SK-N-MC (cell line): ENCODE results near the gene GRAMD2B.

Source experiments
- EZH2 ChIP-seq: fragments of 200-600 bp; sonication (generic); IDR thresholded peaks from one replicate; pipeline ENCODE4 v1.6.1; 2017; ENCODE audit warnings: antibody characterized with exemption
- FOXP2 ChIP-seq: optimal IDR thresholded peaks from 2 replicates; pipeline ENCODE3; 2011; ENCODE audit warnings: mild to moderate bottlenecking, moderate library complexity; ENCODE audit not compliant: insufficient read depth; ENCODE audit errors: extremely low read length, control extremely low read depth
- POLR2AphosphoS5 ChIP-seq: IDR thresholded peaks from 2 replicates; pipeline ENCODE4 v1.6.1; 2012; ENCODE audit warnings: mild to moderate bottlenecking, low read depth, low read length, borderline replicate concordance

- TF ChIP-seq POLR2AphosphoS5: no peak
- TF ChIP-seq EZH2: no peak
- TF ChIP-seq FOXP2: no peak
Measured at GRCh38 chr5:126443374-126443851, 20.2 kb downstream of the GRAMD2B start.
